ENCODE data around the gene SLC16A13. TPM values are rescaled to one million over a fixed set of nuclear protein-coding genes. Genes with fewer than 3 reads are reported as not detected.
"Not testable (repeated sequence)": the region's sequence is repeated elsewhere in the genome, so short reads cannot be mapped to it uniquely, and the experiment has no call there.

Gene SLC16A13
- total RNA-seq, 2 experiments from 2014 or later, result 26.8 to 28.9 TPM

- no peak within 1 kb of the TSS for H3K4me3 Mint-ChIP-seq
- no peaks in the 10 kb centered on the region for H3K9me3 Mint-ChIP-seq
- no peak for DNase-seq
- peaks cover 40% of the 10 kb centered on the region for H3K4me1 Mint-ChIP-seq
- H3K36me3 Mint-ChIP-seq (ENCODE audit: low read depth), result no peaks in the 10 kb centered on the region
- H3K27ac Mint-ChIP-seq, result no peak within 1 kb of the TSS
- ChIA-PET CTCF (interaction anchor here (1.3 kb wide), 2 partner anchors 53 to 57 kb away, joined by 3 read pairs; no protein-coding TSS in a partner anchor), POLR2A (no interaction called here)
- peaks cover 20% of the 10 kb centered on the region for H3K27me3 Mint-ChIP-seq
Measured at GRCh38 chr17:7079581-7080455, 44.0 kb downstream of the SLC16A13 start, which contains the start of gene CLEC10A. TSS of gene CLEC10A (minus strand) at chr17:7080251. CDS start at chr17:7078812, 1,439 bp downstream.

- no peaks in the 10 kb centered on the region for H3K9me3 Mint-ChIP-seq
- peaks cover 20% of the 10 kb centered on the region for H3K27me3 Mint-ChIP-seq
- peaks cover 40% of the 10 kb centered on the region for H3K4me1 Mint-ChIP-seq
- H3K36me3 Mint-ChIP-seq (ENCODE audit: low read depth), result no peaks in the 10 kb centered on the region
- ChIA-PET CTCF (interaction anchor here (1.3 to 2.3 kb wide), 2 partner anchors 35 to 53 kb away, joined by 3 to 19 read pairs; no protein-coding TSS in a partner anchor), POLR2A (no interaction called here)
- DNase-seq, result no peak
- no peak overlapping the region for H3K4me3 Mint-ChIP-seq
- H3K27ac Mint-ChIP-seq, result no peak overlapping the region
Measured at GRCh38 chr17:7080456-7081041, 44.7 kb downstream of the SLC16A13 start.

- H3K36me3 Mint-ChIP-seq (ENCODE audit: low read depth), result no peaks in the 10 kb centered on the region
- CTCF ChIA-PET, result interaction anchor here (0.6 to 2.3 kb wide), 3 partner anchors 34 to 261 kb away, joined by 4 to 19 read pairs (median 6); no protein-coding TSS in a partner anchor
- no peak overlapping the region for H3K27ac Mint-ChIP-seq
- peak; percentile 77 for DNase-seq
- H3K27me3 Mint-ChIP-seq, result peaks cover 24% of the 10 kb centered on the region
- peaks cover 40% of the 10 kb centered on the region for H3K4me1 Mint-ChIP-seq
- POLR2A ChIA-PET, result interaction anchor here (1.1 to 1.3 kb wide), 2 partner anchors 36 to 46 kb away, joined by 5 to 6 read pairs; partner anchors contain the start of gene SLC16A13
- H3K9me3 Mint-ChIP-seq, result no peaks in the 10 kb centered on the region
- H3K4me3 Mint-ChIP-seq, result no peak overlapping the region
Measured at GRCh38 chr17:7081341-7082062, 45.7 kb downstream of the SLC16A13 start.

- Mint-ChIP-seq H3K36me3 (ENCODE audit: low read depth) (no peaks in the 10 kb centered on the region), H3K27ac (no peak overlapping the region), H3K9me3 (no peaks in the 10 kb centered on the region), H3K4me1 (peaks cover 40% of the 10 kb centered on the region), H3K27me3 (peaks cover 27% of the 10 kb centered on the region), H3K4me3 (no peak overlapping the region)
- no peak for DNase-seq
- ChIA-PET CTCF (no interaction called here), POLR2A (no interaction called here)
Measured at GRCh38 chr17:7083592-7083991, 47.8 kb downstream of the SLC16A13 start.

- Mint-ChIP-seq H3K36me3 (ENCODE audit: low read depth) (no peaks in the 10 kb centered on the region), H3K27ac (no peak overlapping the region), H3K4me1 (peaks cover 40% of the 10 kb centered on the region), H3K4me3 (no peak overlapping the region), H3K9me3 (no peaks in the 10 kb centered on the region), H3K27me3 (peaks cover 27% of the 10 kb centered on the region)
- no peak for DNase-seq
- ChIA-PET POLR2A (no interaction called here), CTCF (no interaction called here)
Measured at GRCh38 chr17:7084088-7084487, 48.3 kb downstream of the SLC16A13 start.

- CTCF ChIA-PET; H3K9me3 Mint-ChIP-seq; H3K4me3 Mint-ChIP-seq; H3K36me3 Mint-ChIP-seq (ENCODE audit: low read depth); DNase-seq; H3K27ac Mint-ChIP-seq: not testable (repeated sequence)
- Mint-ChIP-seq H3K27me3 (peaks cover 24% of the 10 kb centered on the region), H3K4me1 (peaks cover 13% of the 10 kb centered on the region)
- POLR2A ChIA-PET, result interaction anchor here (0.6 kb wide), 1 partner anchor 53 kb away, joined by 3 read pairs; the partner anchor contains the start of gene SLC16A13
Measured at GRCh38 chr17:7088442-7088841, 52.6 kb downstream of the SLC16A13 start.

- DNase-seq; POLR2A ChIA-PET; H3K9me3 Mint-ChIP-seq; H3K27ac Mint-ChIP-seq; H3K36me3 Mint-ChIP-seq (ENCODE audit: low read depth); H3K4me1 Mint-ChIP-seq; H3K4me3 Mint-ChIP-seq: not testable (repeated sequence)
- H3K27me3 Mint-ChIP-seq, result peaks cover 20% of the 10 kb centered on the region
- CTCF ChIA-PET, result interaction anchor here (0.6 kb wide), 1 partner anchor 18 kb away, joined by 7 read pairs; no protein-coding TSS in a partner anchor
Measured at GRCh38 chr17:7089570-7089969, 53.8 kb downstream of the SLC16A13 start.

Other genes with a start within 250 kb of the SLC16A13 start
- not detected for gene TEKT1, start 204.3 kb upstream of the SLC16A13 start, total RNA-seq
- not detected for gene ALOX12, start 40.0 kb upstream of the SLC16A13 start, total RNA-seq
- gene RNASEK, start 23.4 kb upstream of the SLC16A13 start, total RNA-seq, result 100 to 1,000 TPM; 187 to 194 TPM
- under 1 TPM; 0.80 to 0.88 TPM for gene BCL6B, start 13.0 kb upstream of the SLC16A13 start, total RNA-seq
- under 1 TPM; 0.35 to 0.73 TPM for gene SLC16A11, start 8.1 kb downstream of the SLC16A13 start, total RNA-seq
- gene CLEC10A, start 44.2 kb downstream of the SLC16A13 start, total RNA-seq, result not detected
- gene ASGR2, start 78.8 kb downstream of the SLC16A13 start, total RNA-seq, result not detected
- under 1 TPM; 0.60 to 0.73 TPM for gene ASGR1, start 143.4 kb downstream of the SLC16A13 start, total RNA-seq
- 1 to 10 TPM; 5.2 to 5.3 TPM for gene DLG4, start 183.8 kb downstream of the SLC16A13 start, total RNA-seq
- 100 to 1,000 TPM; 364 to 370 TPM for gene ACADVL, start 183.9 kb downstream of the SLC16A13 start, total RNA-seq
- gene DVL2, start 198.5 kb downstream of the SLC16A13 start, total RNA-seq, result 10 to 100 TPM; 47.2 to 49.1 TPM
- 10 to 100 TPM; 45.9 to 53.1 TPM for gene PHF23, start 203.4 kb downstream of the SLC16A13 start, total RNA-seq
- 100 to 1,000 TPM; 303 to 313 TPM for gene GABARAP, start 206.4 kb downstream of the SLC16A13 start, total RNA-seq
- gene CTDNEP1, start 215.7 kb downstream of the SLC16A13 start, total RNA-seq, result 100 to 1,000 TPM; 170 to 175 TPM
- gene ELP5, start 216.2 kb downstream of the SLC16A13 start, total RNA-seq, result 10 to 100 TPM; 40.4 to 42.1 TPM
- under 1 TPM; 0.15 to 0.80 TPM for gene CLDN7, start 226.5 kb downstream of the SLC16A13 start, total RNA-seq
- not detected for gene SLC2A4, start 245.7 kb downstream of the SLC16A13 start, total RNA-seq

Data from activated CD4-positive, alpha-beta memory T cell treated with anti-CD3 and anti-CD28 coated beads, Interleukin-2, amount 10 ng/mL, durations not matched to agents 7 days and 5 days (primary cell).